ENCODE measurements around the gene CAMK1D. TPM values are rescaled to one million over a fixed set of nuclear protein-coding genes. Genes with fewer than 3 reads are reported as not detected.
A peak's percentile ranks its signal among the peaks of the same experiment; 100 is the strongest.

The CAMK1D gene
- total and polyA plus RNA-seq, 2 of the 4 experiments (the other 2 are of a cell fraction), result 5.0 to 5.3 TPM

DNA sequence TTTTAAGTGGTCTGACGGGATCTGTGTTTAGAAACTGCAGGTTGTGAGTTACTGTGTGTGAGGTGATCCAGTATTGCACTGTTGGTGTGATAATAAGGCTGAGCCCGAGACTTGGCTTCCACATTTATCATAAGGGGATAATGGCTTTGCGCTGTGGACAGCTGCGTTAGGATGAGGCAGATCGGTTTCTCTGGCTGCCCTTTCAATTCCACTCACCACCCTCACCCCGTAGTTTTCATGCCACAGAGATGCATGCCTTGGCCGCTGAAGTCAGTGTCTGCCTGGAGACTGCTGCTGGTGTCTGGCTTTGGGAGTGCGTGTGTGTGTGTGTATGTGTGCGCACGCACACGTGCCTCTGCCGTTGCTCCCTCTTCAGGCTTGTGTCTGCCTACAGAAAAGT lies 379.1 kb downstream of the CAMK1D start:
- DNase-seq, result peak; percentile 26
- no TSS peak for BruUV-seq (replicated peaks)
- no peak overlapping the region for H3K27ac ChIP-seq (ENCODE audit: insufficient read depth, low read length)

More for the DNA sequence above, 379.1 kb downstream of the CAMK1D start:
- Histone ChIP-seq H3K4ac (ENCODE audit: low read depth, low read length) (no peak overlapping the region), H3K56ac (ENCODE audit: extremely low read depth, insufficient read depth, low read length) (no peak overlapping the region), H3K27me3 (ENCODE audit: control insufficient read depth, insufficient read depth, low read length) (peaks cover 1% of the 10 kb centered on the region; the same call in 1 of the 2 replicates), H3K9me1 (ENCODE audit: insufficient read depth, low read length) (no peaks in the 10 kb centered on the region), H4K5ac (ENCODE audit: low read depth, low read length) (no peak overlapping the region), H2AK5ac (ENCODE audit: low read depth, low read length) (no peak overlapping the region), H3K9me3 (ENCODE audit: control insufficient read depth, insufficient read depth, low read length) (no peaks in the 10 kb centered on the region), H3K14ac (replicated peaks; ENCODE audit: low read depth, low read length) (no peak overlapping the region), H2BK15ac (ENCODE audit: low read depth, low read length) (no peak overlapping the region), H2AFZ (replicated peaks; ENCODE audit: low read length, poor library complexity) (peak overlapping the region; percentile 36), H2BK20ac (ENCODE audit: low read depth, low read length) (no peak overlapping the region), H3K9ac (ENCODE audit: low read depth, low read length) (no peak overlapping the region), H3K23ac (ENCODE audit: low read depth, low read length) (no peak overlapping the region), H3K4me1 (ENCODE audit: control insufficient read depth, insufficient read depth, low read length) (peaks cover 1% of the 10 kb centered on the region; the same call in 1 of the 2 replicates), H4K8ac (ENCODE audit: low read depth in 2 of 2, low read length in 2 of 2) (no peak overlapping the region), H3K4me3 (ENCODE audit: insufficient read depth, low read depth, low read length) (no peak overlapping the region), H4K91ac (ENCODE audit: insufficient read depth, low read depth, low read length) (no peak overlapping the region), H3K4me2 (ENCODE audit: low read depth, low read length) (no peak overlapping the region), H2AK9ac (replicated peaks; ENCODE audit: low read depth, low read length, poor library complexity) (no peak overlapping the region), H2BK120ac (ENCODE audit: low read depth, low read length) (no peak overlapping the region), H4K20me1 (ENCODE audit: insufficient read depth, low read length) (no peaks in the 10 kb centered on the region), H3K36me3 (ENCODE audit: control insufficient read depth, insufficient read depth, low read length) (no peaks in the 10 kb centered on the region), H3K18ac (ENCODE audit: low read depth, low read length) (no peak overlapping the region), H2BK5ac (ENCODE audit: low read depth, low read length, poor library complexity, severe bottlenecking) (no peak overlapping the region), H3K79me1 (ENCODE audit: low read depth in 1 of 2, low read length in 2 of 2) (no peaks in the 10 kb centered on the region)
- peak; percentile 27; the same call in 1 of the 2 replicates for ATAC-seq (ENCODE audit: low read depth)
- POLR2A ChIA-PET (ENCODE audit: unreplicated experiment), result no interaction called here
- in situ Hi-C loops (cut with MboI; ENCODE audit: low sequenced_read_pairs), result no loop called here
- dilution Hi-C loops (cut with HindIII; ENCODE audit: low sequenced_read_pairs, unreplicated experiment), result no loop called here
- TF ChIP-seq POLR2A (IDR thresholded peaks at IDR 0.05; ENCODE audit: low read depth, low read length) (no peak), BHLHE40 (IDR thresholded peaks at IDR 0.05; ENCODE audit: low read depth, low read length) (peak; percentile 22; the same call in 1 of the 2 replicates)
- intact Hi-C loops (cut with micrococcal nuclease), result no loop called here
- 50% methylated on average over 1 of the region's 12 CpGs; no CpG with 5 or more reads in 1 of the 2 experiments for WGBS, 2 experiments (ENCODE audit: extremely low coverage in 2 of 2, insufficient read length in 1 of 2)
- CTCF ChIA-PET, result no interaction called here

Measured in IMR-90 (cell line).